OCI-LY1 (cell line): Measurements from ENCODE around the gene RAB29.

Experiments used
- H2AFZ ChIP-seq: fragments of 200-600 bp; sonication (generic), shearing (Covaris generic); 2 replicates; pipeline ENCODE4 v1.6.0; 2014; ENCODE audit warnings: antibody characterized with exemption, mild to moderate bottlenecking, low read length
- H3F3A ChIP-seq: fragments of 200-600 bp; sonication (generic), shearing (Covaris generic); 2 replicates; pipeline ENCODE4 v1.6.0; 2014; ENCODE audit warnings: mild to moderate bottlenecking, antibody characterized with exemption, low read length, moderate library complexity; ENCODE audit not compliant: insufficient read depth
- H3K27ac ChIP-seq: fragments of 200-600 bp; sonication (generic); 2 replicates; pipeline ENCODE4 v1.5.1; 2014; ENCODE audit warnings: low read length, mixed run types, mild to moderate bottlenecking, low read depth; ENCODE audit not compliant: poor library complexity, severe bottlenecking
- H3K27me3 ChIP-seq: fragments of 200-600 bp; sonication (generic); 2 replicates; pipeline ENCODE4 v1.6.0; 2014; ENCODE audit warnings: antibody characterized with exemption, mild to moderate bottlenecking, low read length, moderate library complexity; ENCODE audit not compliant: insufficient read depth
- H3K36me3 ChIP-seq: fragments of 200-600 bp; sonication (generic); 2 replicates; pipeline ENCODE4 v1.6.1; 2014; ENCODE audit warnings: mild to moderate bottlenecking, antibody characterized with exemption, low read length, moderate library complexity, mixed read lengths; ENCODE audit not compliant: insufficient read depth
- H3K4me1 ChIP-seq: fragments of 200-600 bp; sonication (generic); 2 replicates; pipeline ENCODE4 v1.5.1; 2014; ENCODE audit warnings: mild to moderate bottlenecking, low read length, moderate library complexity; ENCODE audit not compliant: insufficient read depth, severe bottlenecking
- H3K4me2 ChIP-seq: fragments of 200-600 bp; sonication (generic), shearing (Covaris generic); 2 replicates; pipeline ENCODE4 v1.6.1; 2014; ENCODE audit warnings: low read length
- H3K4me3 ChIP-seq: fragments of 200-600 bp; sonication (generic); 2 replicates; pipeline ENCODE4 v1.5.1; 2014; ENCODE audit warnings: low read length, low read depth, mild to moderate bottlenecking, mixed read lengths; ENCODE audit not compliant: poor library complexity, severe bottlenecking
- H3K79me2 ChIP-seq: fragments of 200-600 bp; shearing (Covaris generic); 2 replicates; pipeline ENCODE4 v1.6.1; 2016; ENCODE audit warnings: mixed run types, low read length, mixed read lengths; ENCODE audit not compliant: insufficient read depth
- H3K9ac ChIP-seq: fragments of 200-600 bp; sonication (generic), shearing (Covaris generic); 2 replicates; pipeline ENCODE4 v1.6.1; 2014; ENCODE audit warnings: mild to moderate bottlenecking, low read length, mixed read lengths
- H3K9me2 ChIP-seq: fragments of 200-600 bp; sonication (generic), shearing (Covaris generic); 2 replicates; pipeline ENCODE4 v1.6.1; 2014; ENCODE audit warnings: low read depth, mild to moderate bottlenecking, low read length, mixed read lengths
- H3K9me3 ChIP-seq: fragments of 200-600 bp; shearing (Covaris generic); 2 replicates; pipeline ENCODE4 v1.6.1; 2014; ENCODE audit warnings: low read length, mixed read lengths
- H4K20me1 ChIP-seq: fragments of 200-600 bp; sonication (generic), shearing (Covaris generic); 2 replicates; pipeline ENCODE4 v1.6.0; 2016; ENCODE audit warnings: mild to moderate bottlenecking, low read length; ENCODE audit not compliant: insufficient read depth
- CTCF ChIP-seq: fragments of 200-600 bp; sonication (generic), shearing (Covaris generic); IDR thresholded peaks from 2 replicates; pipeline ENCODE4 v1.5.1; 2017; ENCODE audit warnings: mild to moderate bottlenecking, antibody characterized with exemption, low read length, moderate library complexity, mixed read lengths
- EZH2 ChIP-seq: fragments of 200-600 bp; sonication (generic), shearing (Covaris generic); IDR thresholded peaks from 2 replicates; pipeline ENCODE4 v1.8.0; 2017; ENCODE audit warnings: borderline replicate concordance, mixed run types, mild to moderate bottlenecking, antibody characterized with exemption, low read length, moderate library complexity, mixed read lengths

Gene RAB29

GRCh38 chr1:205813755-205814058, 38.4 kb upstream of the RAB29 start:
- Histone ChIP-seq H3K4me3 (peak overlapping the region; percentile 82), H3K27ac (no peak overlapping the region), H4K20me1 (no peaks in the 10 kb centered on the region), H3K36me3 (no peaks in the 10 kb centered on the region; the same call in 1 of the 2 replicates), H2AFZ (peak overlapping the region; percentile 35), H3K4me2 (peak overlapping the region; percentile 98), H3F3A (no peaks in the 10 kb centered on the region), H3K79me2 (no peaks in the 10 kb centered on the region), H3K4me1 (peaks cover 20% of the 10 kb centered on the region), H3K9ac (peak overlapping the region; percentile 79), H3K27me3 (peaks cover 9% of the 10 kb centered on the region; the same call in 1 of the 2 replicates), H3K9me3 (no peaks in the 10 kb centered on the region), H3K9me2 (no peaks in the 10 kb centered on the region)
- TF ChIP-seq EZH2: no peak
- no peak for TF ChIP-seq CTCF

GRCh38 chr1:205812878-205813754, 37.8 kb upstream of the RAB29 start, which contains the start of gene SLC41A1:
Gene SLC41A1 (minus strand): TSS chr1:205813198. CDS start chr1:205810441, 2,757 bp downstream.
- Histone ChIP-seq H3K4me1 (peaks cover 20% of the 10 kb centered on the region), H4K20me1 (no peaks in the 10 kb centered on the region), H3K79me2 (no peaks in the 10 kb centered on the region), H3K9me2 (no peaks in the 10 kb centered on the region), H3K9me3 (no peaks in the 10 kb centered on the region), H3K4me3 (peak within 1 kb of the TSS; percentile 82), H3K27me3 (peaks cover 9% of the 10 kb centered on the region; the same call in 1 of the 2 replicates), H2AFZ (peak within 1 kb of the TSS; percentile 83), H3K27ac (no peak within 1 kb of the TSS), H3K9ac (peak within 1 kb of the TSS; percentile 79), H3K4me2 (peak within 1 kb of the TSS; percentile 98), H3K36me3 (no peaks in the 10 kb centered on the region; the same call in 1 of the 2 replicates), H3F3A (no peaks in the 10 kb centered on the region)
- TF ChIP-seq EZH2: no peak
- TF ChIP-seq CTCF: no peak

- H3K9me3 ChIP-seq: no peaks in the 10 kb centered on the region
- peaks cover 9% of the 10 kb centered on the region; the same call in 1 of the 2 replicates for H3K27me3 ChIP-seq
- peak overlapping the region; percentile 79 for H3K9ac ChIP-seq
- H3K79me2 ChIP-seq: no peaks in the 10 kb centered on the region
- H3K4me1 ChIP-seq: peaks cover 20% of the 10 kb centered on the region
- H3K27ac ChIP-seq: no peak overlapping the region
- no peaks in the 10 kb centered on the region for H3F3A ChIP-seq
- no peaks in the 10 kb centered on the region for H4K20me1 ChIP-seq
- H3K9me2 ChIP-seq: no peaks in the 10 kb centered on the region
- H2AFZ ChIP-seq: peak overlapping the region; percentile 83; the same call in 1 of the 2 replicates
- peak overlapping the region; percentile 98 for H3K4me2 ChIP-seq
- H3K4me3 ChIP-seq: peak overlapping the region; percentile 82
- TF ChIP-seq CTCF (no peak), EZH2 (no peak)
- no peaks in the 10 kb centered on the region; the same call in 1 of the 2 replicates for H3K36me3 ChIP-seq
Observed at GRCh38 chr1:205812271-205812877, 37.1 kb upstream of the RAB29 start.
